AG10803 (cell line): ENCODE data around the gene RAB4B.

ENCODE experiments used
- DNase-seq: peaks from one replicate; pipeline ENCODE4 v3.0.0; 2010; ENCODE audit warnings: low read depth
- H3K4me3 ChIP-seq: 2 replicates; pipeline ENCODE4 v1.5.1; 2011; ENCODE audit warnings: mild to moderate bottlenecking, low read length, control low read depth
- CTCF ChIP-seq: conservative IDR thresholded peaks from 2 replicates; pipeline ENCODE4 v1.5.1; 2011; ENCODE audit warnings: mild to moderate bottlenecking, low read length, control low read depth, inconsistent platforms

Gene RAB4B

GRCh38 chr19:40785526-40785925 lies 7.5 kb downstream of the RAB4B start:
- DNase-seq, result no peak
- no peak overlapping the region for H3K4me3 ChIP-seq
- no peak for TF ChIP-seq CTCF

GRCh38 chr19:40786060-40787037 lies 8.3 kb downstream of the RAB4B start:
- TF ChIP-seq CTCF, result no peak
- DNase-seq, result no peak

GRCh38 chr19:40791349-40791748 lies 13.3 kb downstream of the RAB4B start:
- no peak for DNase-seq
- H3K4me3 ChIP-seq, result no peak overlapping the region
- TF ChIP-seq CTCF, result no peak

More at GRCh38 chr19:40786060-40787037, 8.3 kb downstream of the RAB4B start:
- H3K4me3 ChIP-seq, result no peak overlapping the region

GRCh38 chr19:40791996-40792395 lies 13.9 kb downstream of the RAB4B start:
- H3K4me3 ChIP-seq, result no peak overlapping the region
- DNase-seq, result no peak
- no peak for TF ChIP-seq CTCF

- no peak overlapping the region; the same call in 1 of the 2 replicates for H3K4me3 ChIP-seq
- no peak for TF ChIP-seq CTCF
These were observed 19.3 kb downstream of the RAB4B start for GRCh38 chr19:40797166-40797962.

GRCh38 chr19:40797963-40798682 lies 20.1 kb downstream of the RAB4B start:
- peak; percentile 63 for DNase-seq
- H3K4me3 ChIP-seq, result peak overlapping the region; percentile 60
- peak; percentile 60 for TF ChIP-seq CTCF

More at GRCh38 chr19:40797166-40797962, 19.3 kb downstream of the RAB4B start:
- DNase-seq, result no peak
